GM12878 (cell line): ENCODE results near the gene TMPRSS12. TPM values are rescaled to one million over a fixed set of nuclear protein-coding genes. Genes with fewer than 3 reads are reported as not detected.
"Not testable (repeated sequence)": the region's sequence is repeated elsewhere in the genome, so short reads cannot be mapped to it uniquely, and the experiment has no call there.

Experiments
- ATAC-seq: fragments of 200-7000 bp; cut with Tn5 transposase; 3 replicates; pipeline ENCODE4 v1.9.1; 2020; ENCODE audit warnings: mild to moderate bottlenecking, moderate library complexity
- BruUV-seq: library from RNA; stranded (reverse); fragments of 400-500 nt; replicated peaks from 2 replicates; lab custom pipeline; 2021; lab: Mats Ljungman, UMichigan
- CTCF ChIA-PET: fragments of 300-600 bp; sonication (Branson Sonifier 250); formaldehyde crosslinking; extraction: SDS; loops from one replicate; lab custom pipeline; 2021; ENCODE audit warnings: inconsistent platforms; lab: Yijun Ruan, JAX
- POLR2A ChIA-PET: fragments of 350-600 bp; formaldehyde crosslinking; extraction: SDS; loops from one replicate; lab custom pipeline; 2021; ENCODE audit warnings: inconsistent platforms; lab: Charles Lee
- RAD21 ChIA-PET: fragments of 300-600 bp; sonication (Branson Sonifier 250); formaldehyde crosslinking; loops from one replicate; lab custom pipeline; 2023; ENCODE audit warnings: antibody characterized with exemption; ENCODE audit not compliant: unreplicated experiment; lab: Charles Lee
- SMC1A ChIA-PET: fragments of 300-600 bp; sonication (Branson Sonifier 250); formaldehyde crosslinking; loops from one replicate; lab custom pipeline; 2023; ENCODE audit not compliant: unreplicated experiment, uncharacterized antibody; lab: Charles Lee
- DNase-seq: peaks from one replicate; pipeline ENCODE4 v3.0.0-alpha.2; 2011; ENCODE audit warnings: low read depth, low spot score
- FAIRE-seq: peaks from 3 replicates; lab custom pipeline; 2011; peaks lifted over from hg19 to GRCh38; lab: Jason Lieb, UNC
- H2AFZ ChIP-seq: 2 replicates; pipeline ENCODE4 v1.6.0; 2011; ENCODE audit warnings: low read depth, low read length, control low read depth; ENCODE audit not compliant: control insufficient read depth
- H3K27ac ChIP-seq: 2 replicates; pipeline ENCODE4 v1.5.1; 2011; ENCODE audit warnings: control low read depth; ENCODE audit not compliant: control insufficient read depth, insufficient read depth
- H3K27me3 ChIP-seq, 2 experiments: replicated peaks in 1 of 2; 2 replicates each; pipeline versions ENCODE4 v1.6.0 to v1.6.1; 2011; ENCODE audit warnings: low read length in 1 of 2; ENCODE audit not compliant: control insufficient read depth in 2 of 2, insufficient read depth in 2 of 2
- H3K36me3 ChIP-seq, 2 experiments: 2 replicates each; pipeline ENCODE4 v1.5.1; 2011; ENCODE audit warnings: low read length in 1 of 2; ENCODE audit not compliant: control insufficient read depth in 2 of 2, insufficient read depth in 2 of 2
- H3K4me1 ChIP-seq: 2 replicates; pipeline ENCODE4 v1.6.1; 2011; ENCODE audit warnings: mild to moderate bottlenecking, low read length, moderate library complexity, mixed read lengths; ENCODE audit not compliant: control insufficient read depth, insufficient read depth
- H3K4me2 ChIP-seq: 2 replicates; pipeline ENCODE4 v1.6.0; 2011; ENCODE audit warnings: control low read depth; ENCODE audit not compliant: control insufficient read depth, insufficient read depth
- H3K4me3 ChIP-seq: fragments of 200-600 bp; sonication (generic); 2 replicates; pipeline ENCODE4 v1.5.1; 2016
- H3K79me2 ChIP-seq: 2 replicates; pipeline ENCODE4 v1.6.0; 2011; ENCODE audit warnings: low read length; ENCODE audit not compliant: control insufficient read depth, insufficient read depth
- H3K9ac ChIP-seq: 2 replicates; pipeline ENCODE4 v1.8.0; 2011; ENCODE audit warnings: low read length, control low read depth, mixed read lengths; ENCODE audit not compliant: control insufficient read depth, insufficient read depth
- H3K9me3 ChIP-seq: replicated peaks from 3 replicates; pipeline ENCODE4 v1.5.1; 2011; ENCODE audit warnings: mild to moderate bottlenecking, low read length; ENCODE audit not compliant: control insufficient read depth, insufficient read depth
- H4K20me1 ChIP-seq: 2 replicates; pipeline ENCODE4 v1.6.0; 2011; ENCODE audit not compliant: control insufficient read depth, insufficient read depth
- CREM ChIP-seq: IDR thresholded peaks from 2 replicates; pipeline ENCODE4 v1.6.1; 2014; ENCODE audit warnings: antibody characterized with exemption, low read depth
- ESRRA ChIP-seq: IDR thresholded peaks from 2 replicates; pipeline ENCODE4 v1.6.1; 2012; ENCODE audit warnings: mild to moderate bottlenecking, low read length, improper control_type of control experiment
- FOXK2 ChIP-seq: fragments of 450-650 bp; IDR thresholded peaks from 2 replicates; pipeline ENCODE4 v1.6.1; 2017; ENCODE audit warnings: mild to moderate bottlenecking, moderate library complexity
- FOXM1 ChIP-seq: IDR thresholded peaks from 2 replicates; pipeline ENCODE4 v1.6.1; 2012; ENCODE audit warnings: low read depth, mild to moderate bottlenecking, inconsistent platforms, low read length, moderate library complexity
- IRF4 ChIP-seq: IDR thresholded peaks from 2 replicates; pipeline ENCODE4 v1.6.1; 2011; ENCODE audit warnings: low read depth, low read length
- KLF5 ChIP-seq: fragments of 450-650 bp; IDR thresholded peaks from 2 replicates; pipeline ENCODE4 v1.6.1; 2014; ENCODE audit warnings: mild to moderate bottlenecking; ENCODE audit not compliant: partially characterized antibody
- NFXL1 ChIP-seq: fragments of 450-650 bp; IDR thresholded peaks from 2 replicates; pipeline ENCODE4 v1.6.1; 2017; ENCODE audit warnings: antibody characterized with exemption, mild to moderate bottlenecking, borderline replicate concordance
- NR2C2 ChIP-seq: IDR thresholded peaks from 2 replicates; pipeline ENCODE4 v1.6.1; 2011; ENCODE audit warnings: borderline replicate concordance, low read depth; ENCODE audit not compliant: control insufficient read depth, insufficient read length
- PML ChIP-seq: IDR thresholded peaks from 2 replicates; pipeline ENCODE4 v1.6.1; 2012; ENCODE audit warnings: low read length, inconsistent platforms
- PRDM15 ChIP-seq: fragments of 450-650 bp; formaldehyde crosslinking; IDR thresholded peaks from 2 replicates; pipeline ENCODE4 v1.4.0; 2020; ENCODE audit warnings: mild to moderate bottlenecking, moderate library complexity
- RBBP5 ChIP-seq: fragments of 200-600 bp; sonication (generic); conservative IDR thresholded peaks from 2 replicates; pipeline ENCODE4 v1.6.1; 2016
- RFX5 ChIP-seq: IDR thresholded peaks from 2 replicates; pipeline ENCODE4 v1.6.1; 2011; ENCODE audit warnings: low read depth, low read length, improper control_type of control experiment
- SMARCA5 ChIP-seq: fragments of 450-650 bp; IDR thresholded peaks from 2 replicates; pipeline ENCODE4 v1.6.1; 2017; ENCODE audit warnings: mild to moderate bottlenecking
- SREBF2 ChIP-seq: IDR thresholded peaks from 2 replicates; pipeline ENCODE4 v1.6.1; 2012; ENCODE audit warnings: mild to moderate bottlenecking, low read length
- TARDBP ChIP-seq: IDR thresholded peaks from 2 replicates; pipeline ENCODE4 v1.6.1; 2016; ENCODE audit warnings: borderline replicate concordance
- WGBS: methylation state at CpG from one replicate; pipeline ENCODE4 v1.1.6; 2016; ENCODE audit warnings: low lambda C conversion rate; ENCODE audit not compliant: insufficient replicate concordance, insufficient coverage; ENCODE audit errors: missing lambda C conversion rate; 5-methylcytosine and 5-hydroxymethylcytosine counted together
- in situ Hi-C: fragments of 300-500 bp; cut with MboI; formaldehyde crosslinking; loops from 9 replicates; pipeline ENCODE4 v1.14.3; 2018; ENCODE audit warnings: mixed read lengths
- intact Hi-C: fragments of 100-400 bp; cut with micrococcal nuclease; formaldehyde crosslinking; loops from one replicate; pipeline ENCODE4 v1.14.2; 2022; ENCODE audit not compliant: unreplicated experiment
- polyA plus RNA-seq, 11 experiments: library from polyadenylated mRNA; depleted of rRNA in 4 of 11; unstranded in 6 of 11; stranded (reverse) in 5 of 11; fragments of >200 nt; fragmentation: Nextera tagmentation in 4 of 11; fragmentation: Illumina TruSeq in 1 of 11; extraction: Ambion mirVana in 4 of 11; extraction: Trizol in 1 of 11; gene quantifications; 1 replicate in 1 of 11; 2 replicates in 10 of 11; pipeline versions ENCODE4 v1.2.1 to v1.2.3, GENCODE V29; 2011 to 2016; ENCODE audit warnings: inconsistent platforms in 2 of 11, missing spikeins in 2 of 11, low read depth in 1 of 11
- total RNA-seq, 4 experiments: library from RNA; depleted of rRNA in 3 of 4; stranded (reverse); fragments of >200 nt in 3 of 4; fragmentation: Illumina TruSeq in 1 of 4; extraction: Trizol in 1 of 4; gene quantifications; 2 replicates each; pipeline versions ENCODE4 v1.2.1 to v1.2.3, GENCODE V29; 2013 to 2021

Gene TMPRSS12
- total and polyA plus RNA-seq, 10 of the 15 experiments (the other 5 are each of a cell fraction or from before 2014, with no cell fraction given): not detected

GRCh38 chr12:50929831-50930230 is 87.1 kb downstream of the TMPRSS12 start (continued):
- TF ChIP-seq RFX5 (no peak), SMARCA5 (no peak)

GRCh38 chr12:50930477-50930876 is 87.8 kb downstream of the TMPRSS12 start:
- H3K27me3 ChIP-seq, H3K4me2 ChIP-seq, RAD21 ChIA-PET, H3K9ac ChIP-seq, intact Hi-C loops, H2AFZ ChIP-seq, H3K9me3 ChIP-seq, H3K4me3 ChIP-seq, DNase-seq, H3K36me3 ChIP-seq, H3K4me1 ChIP-seq, H3K79me2 ChIP-seq, ATAC-seq, H4K20me1 ChIP-seq, BruUV-seq, in situ Hi-C loops, H3K27ac ChIP-seq, FAIRE-seq: not testable (repeated sequence)
- ChIA-PET SMC1A (interaction anchor here (0.6 to 0.7 kb wide), 2 partner anchors 41 to 1424 kb away, joined by 3 to 4 read pairs; no protein-coding TSS in a partner anchor), POLR2A (interaction anchor here (0.9 to 1.3 kb wide), 2 partner anchors 20 to 30 kb away, joined by 3 read pairs; no protein-coding TSS in a partner anchor), CTCF (interaction anchor here (0.8 to 1.1 kb wide), 3 partner anchors 66 to 321 kb away, joined by 3 read pairs; no protein-coding TSS in a partner anchor)
- 68% methylated on average over 12 of the region's 12 CpGs for WGBS

- ChIA-PET RAD21 (no interaction called here), SMC1A (no interaction called here), POLR2A (no interaction called here), CTCF (no interaction called here)
- no peak overlapping the region for H3K4me2 ChIP-seq
- in situ Hi-C loops (no loop called here), intact Hi-C loops (no loop called here)
- no peak overlapping the region for H3K9ac ChIP-seq
- no peak overlapping the region for H2AFZ ChIP-seq
- no peak for FAIRE-seq
- ATAC-seq: no peak
- peaks cover 7% of the 10 kb centered on the region for H3K4me1 ChIP-seq
- DNase-seq: no peak
- BruUV-seq: no TSS peak
- no peaks in the 10 kb centered on the region for H3K27me3 ChIP-seq
- 43% methylated on average over 2 of the region's 2 CpGs for WGBS
- H3K79me2 ChIP-seq: no peaks in the 10 kb centered on the region
- no peaks in the 10 kb centered on the region for H4K20me1 ChIP-seq
- peaks cover 9% of the 10 kb centered on the region for H3K9me3 ChIP-seq
- H3K4me3 ChIP-seq: no peak overlapping the region
- H3K27ac ChIP-seq: no peak overlapping the region
- no peaks in the 10 kb centered on the region for H3K36me3 ChIP-seq
- TF ChIP-seq RBBP5: no peak
- no peak for TF ChIP-seq FOXM1
- no peak for TF ChIP-seq TARDBP
- no peak for TF ChIP-seq PML
- TF ChIP-seq FOXK2: no peak
- TF ChIP-seq ESRRA: no peak
- no peak for TF ChIP-seq PRDM15 (CRISPR knock-in tag)
- TF ChIP-seq NR2C2: no peak
- no peak for TF ChIP-seq KLF5
- TF ChIP-seq SREBF2: no peak
- TF ChIP-seq CREM: no peak
- TF ChIP-seq NFXL1: no peak
- no peak for TF ChIP-seq IRF4
These were observed 90.1 kb downstream of the TMPRSS12 start for GRCh38 chr12:50932787-50933280.
